ENCODE results near the gene RNF224. TPM values are rescaled to one million over a fixed set of nuclear protein-coding genes. Genes with fewer than 3 reads are reported as not detected.

RNF224 gene
- total RNA-seq, 2 experiments from 2014 or later = not detected

GRCh38 chr9:137269231-137269772 is 42.0 kb downstream of the RNF224 start:
- peaks cover 26% of the 10 kb centered on the region for H3K36me3 Mint-ChIP-seq
- DNase-seq = no peak
- H3K9me3 Mint-ChIP-seq = no peaks in the 10 kb centered on the region
- no peaks in the 10 kb centered on the region for H3K27me3 Mint-ChIP-seq
- no peak overlapping the region for H3K27ac Mint-ChIP-seq
- peaks cover 5% of the 10 kb centered on the region for H3K4me1 Mint-ChIP-seq
- H3K4me3 Mint-ChIP-seq = no peak overlapping the region

GRCh38 chr9:137270929-137271695 is 43.8 kb downstream of the RNF224 start:
- DNase-seq = peak; percentile 50
- Mint-ChIP-seq H3K4me3 (peak overlapping the region; percentile 27), H3K36me3 (peaks cover 26% of the 10 kb centered on the region), H3K4me1 (peaks cover 8% of the 10 kb centered on the region), H3K9me3 (no peaks in the 10 kb centered on the region), H3K27me3 (peaks cover 4% of the 10 kb centered on the region), H3K27ac (peak overlapping the region; percentile 28)

- peaks cover 9% of the 10 kb centered on the region for H3K4me1 Mint-ChIP-seq
- no peak overlapping the region for H3K4me3 Mint-ChIP-seq
- no peaks in the 10 kb centered on the region for H3K9me3 Mint-ChIP-seq
- H3K27me3 Mint-ChIP-seq = peaks cover 7% of the 10 kb centered on the region
- H3K27ac Mint-ChIP-seq = peak overlapping the region; percentile 28
- H3K36me3 Mint-ChIP-seq = peaks cover 26% of the 10 kb centered on the region
- no peak for DNase-seq
These were observed 44.4 kb downstream of the RNF224 start for GRCh38 chr9:137271696-137272076.

GRCh38 chr9:137272241-137273094 is 45.2 kb downstream of the RNF224 start:
- H3K9me3 Mint-ChIP-seq = no peaks in the 10 kb centered on the region
- no peak overlapping the region for H3K27ac Mint-ChIP-seq
- peaks cover 14% of the 10 kb centered on the region for H3K4me1 Mint-ChIP-seq
- peaks cover 11% of the 10 kb centered on the region for H3K27me3 Mint-ChIP-seq
- peaks cover 24% of the 10 kb centered on the region for H3K36me3 Mint-ChIP-seq
- DNase-seq = no peak
- H3K4me3 Mint-ChIP-seq = no peak overlapping the region

- peaks cover 17% of the 10 kb centered on the region for H3K36me3 Mint-ChIP-seq
- H3K4me3 Mint-ChIP-seq = no peak overlapping the region
- no peak for DNase-seq
- H3K27ac Mint-ChIP-seq = no peak overlapping the region
- H3K4me1 Mint-ChIP-seq = peaks cover 14% of the 10 kb centered on the region
- H3K27me3 Mint-ChIP-seq = peaks cover 11% of the 10 kb centered on the region
- H3K9me3 Mint-ChIP-seq = no peaks in the 10 kb centered on the region
These were observed 45.8 kb downstream of the RNF224 start for GRCh38 chr9:137273095-137273490.

GRCh38 chr9:137273611-137274320 is 46.5 kb downstream of the RNF224 start:
- no peak for DNase-seq
- H3K9me3 Mint-ChIP-seq = no peaks in the 10 kb centered on the region
- no peak overlapping the region for H3K27ac Mint-ChIP-seq

GRCh38 chr9:137275203-137275587 is 47.9 kb downstream of the RNF224 start:
- no peaks in the 10 kb centered on the region for H3K9me3 Mint-ChIP-seq
- H3K27me3 Mint-ChIP-seq = peaks cover 11% of the 10 kb centered on the region
- peaks cover 4% of the 10 kb centered on the region for H3K36me3 Mint-ChIP-seq
- peaks cover 14% of the 10 kb centered on the region for H3K4me1 Mint-ChIP-seq
- no peak for DNase-seq
- no peak overlapping the region for H3K27ac Mint-ChIP-seq
- no peak overlapping the region for H3K4me3 Mint-ChIP-seq

More at GRCh38 chr9:137273611-137274320, 46.5 kb downstream of the RNF224 start:
- no peak overlapping the region for H3K4me3 Mint-ChIP-seq
- peaks cover 14% of the 10 kb centered on the region for H3K4me1 Mint-ChIP-seq
- peaks cover 14% of the 10 kb centered on the region for H3K36me3 Mint-ChIP-seq
- H3K27me3 Mint-ChIP-seq = peaks cover 11% of the 10 kb centered on the region

- H3K27me3 Mint-ChIP-seq = peaks cover 11% of the 10 kb centered on the region
- peak overlapping the region; percentile 4 for H3K27ac Mint-ChIP-seq
- no peak overlapping the region for H3K4me3 Mint-ChIP-seq
- no peak for DNase-seq
- H3K4me1 Mint-ChIP-seq = peaks cover 14% of the 10 kb centered on the region
- peaks cover 4% of the 10 kb centered on the region for H3K36me3 Mint-ChIP-seq
- H3K9me3 Mint-ChIP-seq = no peaks in the 10 kb centered on the region
These were observed 48.5 kb downstream of the RNF224 start for GRCh38 chr9:137275588-137276472.

GRCh38 chr9:137276473-137277328 is 49.4 kb downstream of the RNF224 start:
- Mint-ChIP-seq H3K4me3 (peak overlapping the region; percentile 80), H3K36me3 (no peaks in the 10 kb centered on the region), H3K4me1 (peaks cover 8% of the 10 kb centered on the region), H3K27ac (peak overlapping the region; percentile 87), H3K9me3 (no peaks in the 10 kb centered on the region), H3K27me3 (peaks cover 11% of the 10 kb centered on the region)
- DNase-seq = no peak

- Mint-ChIP-seq H3K36me3 (no peaks in the 10 kb centered on the region), H3K4me1 (peaks cover 9% of the 10 kb centered on the region), H3K27ac (peak within 1 kb of the TSS; percentile 87)
These were observed 50.2 kb downstream of the RNF224 start, which contains the start of gene TOR4A for GRCh38 chr9:137277329-137278041. TSS of gene TOR4A (plus strand) at chr9:137277726. CDS start at chr9:137278690, 964 bp downstream.

GRCh38 chr9:137278061-137278701 is 50.9 kb downstream of the RNF224 start:
- Mint-ChIP-seq H3K27ac (peak overlapping the region; percentile 20), H3K36me3 (no peaks in the 10 kb centered on the region), H3K4me3 (peak overlapping the region; percentile 80), H3K27me3 (peaks cover 21% of the 10 kb centered on the region), H3K9me3 (no peaks in the 10 kb centered on the region), H3K4me1 (peaks cover 10% of the 10 kb centered on the region)
- DNase-seq = no peak

More at GRCh38 chr9:137277329-137278041, 50.2 kb downstream of the RNF224 start, which contains the start of gene TOR4A:
- H3K4me3 Mint-ChIP-seq = peak within 1 kb of the TSS; percentile 80
- peaks cover 16% of the 10 kb centered on the region for H3K27me3 Mint-ChIP-seq
- H3K9me3 Mint-ChIP-seq = no peaks in the 10 kb centered on the region
- peak; percentile 56 for DNase-seq
